HG03575 (cell line): ENCODE measurements around the gene INPP5K.
"Not testable (repeated sequence)": the region's sequence is repeated elsewhere in the genome, so short reads cannot be mapped to it uniquely, and the experiment has no call there.

Experiments
- ATAC-seq: cut with Tn5 transposase; IDR thresholded peaks from one replicate; pipeline ENCODE4 v1.9.1; 2021; ENCODE audit not compliant: unreplicated experiment, insufficient number of reproducible peaks, low FRiP score; ENCODE audit errors: extremely low read depth

Gene INPP5K

DNA sequence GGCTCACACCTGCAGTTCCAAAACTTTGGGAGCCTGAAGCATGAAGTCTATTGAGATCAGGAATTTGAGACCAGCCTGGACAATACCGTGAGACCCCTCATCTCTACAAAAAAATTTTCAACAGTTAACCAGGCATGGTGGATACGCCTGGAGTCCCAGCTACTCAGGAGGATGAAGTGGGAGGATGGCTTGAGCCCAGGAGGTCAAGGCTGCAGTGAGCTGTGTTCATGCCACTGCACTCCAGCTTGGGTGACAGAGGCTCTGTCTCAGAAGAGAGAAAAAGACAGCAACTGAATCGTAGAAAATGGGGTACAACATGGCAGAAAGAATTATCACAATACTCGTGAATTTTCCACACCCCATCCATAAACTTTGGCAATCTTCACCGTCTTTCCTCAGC lies 63.6 kb downstream of the INPP5K start:
- no peak for ATAC-seq

- not testable (repeated sequence) for ATAC-seq
Measured at GRCh38 chr17:1450261-1450660, 66.2 kb downstream of the INPP5K start.

DNA sequence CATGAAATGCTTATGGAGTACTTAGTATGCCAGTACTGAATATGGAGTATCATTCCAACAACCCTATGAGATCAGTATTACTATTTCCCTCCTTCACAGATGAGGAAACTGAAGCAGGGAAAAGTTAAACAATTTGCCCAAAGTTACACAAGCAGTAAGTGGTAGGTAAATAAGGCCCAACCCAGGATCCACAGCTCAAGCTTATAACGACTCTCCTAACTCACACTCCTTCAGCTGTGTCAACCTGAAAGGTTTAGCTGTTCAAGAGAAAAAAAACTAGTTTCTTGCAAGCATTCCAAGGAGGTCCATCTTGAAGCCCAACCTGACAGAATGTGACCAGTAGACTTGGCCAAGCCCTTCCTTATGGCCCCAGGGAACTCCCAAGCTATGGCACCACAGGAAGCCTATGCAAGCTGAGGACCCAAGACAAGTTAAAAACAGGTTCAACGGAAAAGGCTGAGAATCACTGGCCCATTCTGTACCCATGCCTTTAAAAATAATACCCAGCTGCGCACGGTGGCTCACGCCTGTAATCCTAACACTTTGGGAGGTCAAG lies 66.9 kb downstream of the INPP5K start:
- no peak for ATAC-seq

GRCh38 chr17:1447052-1447451 lies 69.4 kb downstream of the INPP5K start:
- ATAC-seq, result no peak

DNA sequence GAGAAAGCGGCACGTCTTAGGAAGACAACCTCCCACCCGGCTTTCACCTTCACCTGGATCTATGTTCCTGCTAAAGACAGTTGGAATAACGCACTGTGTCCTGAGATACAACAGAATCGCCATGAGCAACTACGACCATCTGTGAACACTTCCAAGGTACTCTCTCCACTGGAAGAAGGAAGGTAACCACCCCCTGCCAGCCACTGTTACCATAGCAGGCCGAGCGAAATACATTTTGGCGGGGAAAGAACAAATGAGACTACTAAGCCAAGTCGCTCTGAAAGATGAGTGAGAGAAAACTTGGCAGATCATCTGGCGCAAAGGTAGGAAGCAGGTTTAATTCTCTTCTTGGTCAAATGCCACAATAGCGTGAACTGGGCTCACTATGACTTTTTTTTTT lies 70.2 kb downstream of the INPP5K start:
- no peak for ATAC-seq

DNA sequence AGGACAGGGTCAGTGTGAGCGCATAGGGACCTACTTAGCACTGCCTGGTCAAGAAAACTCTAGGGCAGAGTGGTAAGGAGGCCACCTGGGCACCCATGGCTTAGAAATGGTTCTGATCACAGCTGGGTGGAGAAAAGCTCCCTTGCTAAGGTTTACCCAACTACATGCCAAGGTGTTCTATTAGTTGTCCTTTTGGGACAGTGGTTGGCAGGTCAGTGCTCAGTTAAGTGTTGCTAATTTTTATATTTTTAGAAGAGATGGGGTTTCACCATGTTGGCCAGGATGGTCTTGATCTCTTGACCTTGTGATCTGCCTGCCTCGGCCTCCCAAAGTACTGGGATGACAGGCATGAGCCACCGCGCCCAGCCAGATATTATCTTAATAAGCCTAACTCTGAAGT lies 70.7 kb downstream of the INPP5K start:
- not testable (repeated sequence) for ATAC-seq
